Fibroblast of lung (primary cell): ENCODE data around the gene NAA80.

Source experiments
- CTCF ChIP-seq, 2 donors: IDR thresholded peaks in 1 of 2; conservative IDR thresholded peaks in 1 of 2; 1 replicate in 1 of 2; 2 replicates in 1 of 2; pipeline ENCODE4 v1.5.1; 2011 to 2012; ENCODE audit warnings: low read length in 2 of 2, control low read depth in 1 of 2, inconsistent platforms in 1 of 2, low read depth in 1 of 2, mild to moderate bottlenecking in 1 of 2
- EZH2 ChIP-seq: IDR thresholded peaks from 2 replicates; pipeline ENCODE4 v1.5.1; 2012; ENCODE audit warnings: low read length, control low read depth, mild to moderate bottlenecking; ENCODE audit errors: missing control alignments

DNA sequence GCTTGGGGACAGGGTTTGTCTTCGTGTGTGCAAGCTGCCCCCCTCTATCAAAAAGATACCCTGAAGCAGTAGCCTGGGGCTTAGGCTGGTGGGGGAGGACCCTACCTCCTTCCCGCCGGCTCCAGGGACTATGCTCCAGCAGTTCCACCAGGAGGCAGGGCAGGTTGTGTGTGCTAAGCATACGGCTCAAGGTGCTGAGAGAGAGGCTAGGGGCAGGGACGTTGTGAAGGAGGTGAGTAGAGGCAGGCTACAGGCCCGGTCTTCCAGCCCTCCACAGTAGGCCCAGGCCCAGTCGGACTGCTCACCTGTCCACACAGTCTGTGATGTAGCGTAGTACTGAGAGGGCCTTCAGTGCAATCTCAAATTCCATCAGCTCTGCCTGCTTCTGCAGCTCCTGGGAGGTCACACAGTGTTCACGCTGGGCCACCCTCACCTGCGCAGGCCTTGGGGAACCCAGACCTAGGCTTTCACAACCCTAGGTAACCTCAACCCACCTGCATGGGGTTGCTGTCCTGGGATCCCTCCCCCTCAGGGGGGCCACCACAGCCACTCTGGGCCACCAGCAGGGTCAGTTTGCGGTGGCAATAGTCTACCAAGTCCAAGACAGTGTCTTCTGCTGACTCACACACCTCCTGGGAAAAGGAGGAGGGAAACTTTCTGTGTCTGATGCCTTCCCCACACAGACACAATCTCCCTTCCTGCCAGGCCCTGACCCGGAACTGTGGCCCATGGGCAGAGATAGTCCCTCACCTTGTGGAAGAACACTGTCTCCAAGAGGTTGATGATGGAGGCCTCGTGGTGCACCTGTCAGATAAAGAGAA, 43.8 kb upstream of the NAA80 start:
- no peak for TF ChIP-seq CTCF (conservative IDR thresholded peaks at IDR 0.05 in 1 of 2, IDR thresholded peaks at IDR 0.05 in 1 of 2; ENCODE audit: low read depth in 1 of 2, low read length in 2 of 2)
- no peak for TF ChIP-seq EZH2
